Endothelial cell of umbilical vein (primary cell): ENCODE results near the gene PCDH18. TPM values are rescaled to one million over a fixed set of nuclear protein-coding genes. Genes with fewer than 3 reads are reported as not detected.

ENCODE experiments used
- BruUV-seq: library from RNA; stranded (reverse); fragments of 400-500 nt; replicated peaks from 2 replicates; lab custom pipeline; 2021; lab: Mats Ljungman, UMichigan
- CTCF ChIA-PET: fragments of 300-600, 350-600 bp; sonication (Branson Sonifier 250); formaldehyde crosslinking; loops from one replicate; lab custom pipeline; 2021; ENCODE audit warnings: antibody characterized with exemption, inconsistent platforms; lab: Charles Lee
- POLR2A ChIA-PET: fragments of 300-600, 350-600 bp; sonication (Branson Sonifier 250); formaldehyde crosslinking; loops from one replicate; lab custom pipeline; 2021; ENCODE audit warnings: antibody characterized with exemption, inconsistent platforms; lab: Charles Lee
- DNase-seq: peaks from one replicate; pipeline ENCODE4 v3.0.0-alpha.2; 2011; ENCODE audit warnings: low read depth, low spot score
- FAIRE-seq: peaks from 2 replicates; lab custom pipeline; 2011; peaks lifted over from hg19 to GRCh38; lab: Jason Lieb, UNC
- H2AFZ ChIP-seq: 2 replicates; pipeline ENCODE4 v1.6.0; 2012; ENCODE audit warnings: low read depth, low read length, control low read depth, inconsistent platforms
- H3K27ac ChIP-seq: 2 replicates; pipeline ENCODE4 v1.5.1; 2011; ENCODE audit warnings: low read depth, mild to moderate bottlenecking, control low read depth, low read length, moderate library complexity; ENCODE audit not compliant: insufficient read depth
- H3K27me3 ChIP-seq, 2 experiments: 2 replicates each; pipeline versions ENCODE4 v1.6.0 to v1.6.1; 2011; ENCODE audit warnings: low read length in 2 of 2, mixed read lengths in 1 of 2; ENCODE audit not compliant: control insufficient read depth in 2 of 2, insufficient read depth in 2 of 2
- H3K36me3 ChIP-seq, 2 experiments: 2 replicates in 1 of 2; 3 replicates in 1 of 2; pipeline ENCODE4 v1.5.1; 2011; ENCODE audit warnings: low read length in 2 of 2, mild to moderate bottlenecking in 1 of 2, moderate library complexity in 1 of 2; ENCODE audit not compliant: control insufficient read depth in 2 of 2, insufficient read depth in 2 of 2; ENCODE audit errors: extremely low read depth in 1 of 2
- H3K4me1 ChIP-seq: 3 replicates; pipeline ENCODE4 v1.5.1; 2011; ENCODE audit warnings: mild to moderate bottlenecking, low read length; ENCODE audit not compliant: control insufficient read depth, insufficient read depth; ENCODE audit errors: extremely low read depth
- H3K4me2 ChIP-seq: 2 replicates; pipeline ENCODE4 v1.6.1; 2011; ENCODE audit warnings: low read length, control low read depth, mixed read lengths; ENCODE audit not compliant: insufficient read depth
- H3K4me3 ChIP-seq, 3 experiments: fragments of 200-600 bp in 1 of 3; sonication (generic), shearing (Covaris generic) in 1 of 3; replicated peaks in 1 of 3; 2 replicates each; pipeline ENCODE4 v1.5.1; 2011 to 2016; ENCODE audit warnings: control low read depth in 3 of 3, low read length in 3 of 3, mild to moderate bottlenecking in 2 of 3, inconsistent platforms in 1 of 3, low read depth in 1 of 3, moderate library complexity in 1 of 3; ENCODE audit not compliant: insufficient read depth in 1 of 3
- H3K79me2 ChIP-seq: 2 replicates; pipeline ENCODE4 v1.6.0; 2012; ENCODE audit warnings: low read length, inconsistent platforms; ENCODE audit not compliant: control insufficient read depth, insufficient read depth
- H3K9ac ChIP-seq: replicated peaks from 2 replicates; pipeline ENCODE3; 2011; ENCODE audit warnings: low read length, control low read depth; ENCODE audit not compliant: insufficient read depth; ENCODE audit errors: extremely low read depth
- H3K9me1 ChIP-seq: replicated peaks from 3 replicates; pipeline ENCODE4 v1.6.0; 2011; ENCODE audit warnings: mild to moderate bottlenecking, low read length; ENCODE audit not compliant: control insufficient read depth, insufficient read depth; ENCODE audit errors: extremely low read depth
- H3K9me3 ChIP-seq: replicated peaks from 2 replicates; pipeline ENCODE4 v1.5.1; 2012; ENCODE audit warnings: low read length, inconsistent platforms; ENCODE audit not compliant: control insufficient read depth, insufficient read depth
- H4K20me1 ChIP-seq: replicated peaks from 2 replicates; pipeline ENCODE3; 2011; ENCODE audit warnings: mild to moderate bottlenecking, low read length; ENCODE audit not compliant: control insufficient read depth, insufficient read depth; ENCODE audit errors: extremely low read depth
- CTCF ChIP-seq, 2 donors: IDR thresholded peaks; 1 replicate in 1 of 2; 2 replicates in 1 of 2; pipeline ENCODE4 v1.5.1; 2011; ENCODE audit warnings: low read length in 2 of 2, mild to moderate bottlenecking in 2 of 2, moderate library complexity in 2 of 2, control low read depth in 1 of 2, inconsistent platforms in 1 of 2, low read depth in 1 of 2; ENCODE audit not compliant: insufficient read depth in 1 of 2; ENCODE audit errors: extremely low read depth in 1 of 2
- EZH2 ChIP-seq: IDR thresholded peaks from 2 replicates; pipeline ENCODE4 v1.6.1; 2012; ENCODE audit warnings: borderline replicate concordance, low read depth, mild to moderate bottlenecking, moderate library complexity, low read length, inconsistent platforms; ENCODE audit not compliant: severe bottlenecking
- FOS ChIP-seq: IDR thresholded peaks from 2 replicates; pipeline ENCODE4 v1.6.1; 2011; ENCODE audit warnings: mild to moderate bottlenecking, low read length, moderate library complexity, borderline replicate concordance; ENCODE audit not compliant: insufficient read depth
- GATA2 ChIP-seq: IDR thresholded peaks from 2 replicates; pipeline ENCODE4 v1.7.0; 2011; ENCODE audit warnings: low read depth, mild to moderate bottlenecking, moderate library complexity, mixed read lengths, low read length; ENCODE audit not compliant: insufficient read length, insufficient read depth
- JUN ChIP-seq: IDR thresholded peaks from 2 replicates; pipeline ENCODE4 v1.6.1; 2011; ENCODE audit warnings: borderline replicate concordance, low read depth; ENCODE audit not compliant: insufficient read length, insufficient read depth
- MAX ChIP-seq: IDR thresholded peaks from 2 replicates; pipeline ENCODE4 v1.6.1; 2011; ENCODE audit not compliant: insufficient read depth, insufficient read length
- POLR2A ChIP-seq: IDR thresholded peaks from 2 replicates; pipeline ENCODE4 v1.6.1; 2012; ENCODE audit warnings: low read depth, mild to moderate bottlenecking, control low read depth, low read length
- POLR2AphosphoS5 ChIP-seq: IDR thresholded peaks from 2 replicates; pipeline ENCODE4 v1.6.1; 2012; ENCODE audit warnings: low read depth, mild to moderate bottlenecking, control low read depth, low read length, moderate library complexity; ENCODE audit not compliant: insufficient read depth
- dilution Hi-C: fragments of 300-500 bp; cut with MboI; formaldehyde crosslinking; loops from one replicate; pipeline ENCODE4 v1.15.0; 2019; ENCODE audit warnings: low sequenced_read_pairs; ENCODE audit not compliant: extremely low pct_ligation_motif_present
- intact Hi-C: fragments of 100-400 bp; cut with micrococcal nuclease; formaldehyde crosslinking; loops from one replicate; pipeline ENCODE4 v1.10.0; 2022
- polyA plus RNA-seq, 4 experiments: library from polyadenylated mRNA; depleted of rRNA in 3 of 4; stranded (reverse) in 3 of 4; unstranded in 1 of 4; fragments of >200 nt; gene quantifications; 2 replicates each; pipeline versions ENCODE4 v1.2.1 to v1.2.3, GENCODE V29; 2011 to 2012; ENCODE audit warnings: missing spikeins in 1 of 4
- total RNA-seq: library from RNA; stranded (reverse); gene quantifications from 2 replicates; pipeline ENCODE4 v1.2.3, GENCODE V29; 2021

The PCDH18 gene
- total and polyA plus RNA-seq, 2 donors (not counting 3 experiments of a cell fraction or from before 2014, with no cell fraction given), result 1.5 to 2.2 TPM

GRCh38 chr4:137559801-137560200 is 27.5 kb upstream of the PCDH18 start:
- no peak for DNase-seq
- TF ChIP-seq GATA2 (no peak), POLR2A (no peak), POLR2AphosphoS5 (no peak)
- H3K79me2 ChIP-seq, result no peaks in the 10 kb centered on the region
- H3K4me1 ChIP-seq, result no peaks in the 10 kb centered on the region
- no peaks in the 10 kb centered on the region for H4K20me1 ChIP-seq
- intact Hi-C loops, result no loop called here
- FAIRE-seq, result no peak
- H3K4me2 ChIP-seq, result no peak overlapping the region
- H3K9me3 ChIP-seq, result no peaks in the 10 kb centered on the region
- peaks cover 3% of the 10 kb centered on the region for H3K9me1 ChIP-seq
- H3K36me3 ChIP-seq, result no peaks in the 10 kb centered on the region
- dilution Hi-C loops, result no loop called here
- CTCF ChIA-PET, result no interaction called here
- no peak overlapping the region for H3K4me3 ChIP-seq
- no peak overlapping the region for H2AFZ ChIP-seq
- H3K27ac ChIP-seq, result no peak overlapping the region
- no TSS peak for BruUV-seq
- POLR2A ChIA-PET, result no interaction called here
- H3K9ac ChIP-seq, result no peak overlapping the region
- H3K27me3 ChIP-seq, result no peaks in the 10 kb centered on the region

- H3K4me1 ChIP-seq, result no peaks in the 10 kb centered on the region
- no peak overlapping the region for H3K27ac ChIP-seq
- ChIA-PET POLR2A (no interaction called here), CTCF (no interaction called here)
- H2AFZ ChIP-seq, result no peak overlapping the region
- peaks cover 3% of the 10 kb centered on the region for H3K9me1 ChIP-seq
- BruUV-seq, result no TSS peak
- no peaks in the 10 kb centered on the region for H3K27me3 ChIP-seq
- H4K20me1 ChIP-seq, result no peaks in the 10 kb centered on the region
- FAIRE-seq (no peak), DNase-seq (peak; percentile 48)
- H3K9me3 ChIP-seq, result no peaks in the 10 kb centered on the region
- TF ChIP-seq POLR2AphosphoS5 (no peak), GATA2 (no peak), MAX (no peak), JUN (no peak), EZH2 (no peak), FOS (no peak), CTCF (IDR thresholded peaks at IDR 0.05; ENCODE audit: extremely low read depth in 1 of 2, insufficient read depth in 1 of 2, low read depth in 1 of 2, low read length in 2 of 2) (no peak), POLR2A (no peak)
- intact Hi-C loops (no loop called here), dilution Hi-C loops (no loop called here)
- no peak overlapping the region for H3K4me3 ChIP-seq
- H3K79me2 ChIP-seq, result no peaks in the 10 kb centered on the region
- H3K4me2 ChIP-seq, result no peak overlapping the region
- H3K36me3 ChIP-seq, result no peaks in the 10 kb centered on the region
- no peak overlapping the region for H3K9ac ChIP-seq
Observed at GRCh38 chr4:137558951-137559350, 26.7 kb upstream of the PCDH18 start.
